H1 (cell line): ENCODE results near the gene NRXN3.

Source experiments
- CHD1 ChIP-seq: IDR thresholded peaks from 2 replicates; pipeline ENCODE4 v1.6.1; 2012; ENCODE audit warnings: low read depth, low read length, improper control_type of control experiment
- CTCF ChIP-seq, 3 experiments: IDR thresholded peaks; 1 replicate in 2 of 3; 2 replicates in 1 of 3; pipeline versions ENCODE4 v1.5.1 to v1.6.1; 2011; ENCODE audit warnings: low read length in 3 of 3, mild to moderate bottlenecking in 3 of 3, inconsistent platforms in 2 of 3, low read depth in 1 of 3, moderate library complexity in 1 of 3; ENCODE audit not compliant: insufficient read depth in 1 of 3; ENCODE audit errors: control extremely low read depth in 1 of 3
- GABPA ChIP-seq: IDR thresholded peaks from 2 replicates; pipeline ENCODE4 v1.6.1; 2011; ENCODE audit warnings: mild to moderate bottlenecking, low read length, moderate library complexity, borderline replicate concordance; ENCODE audit not compliant: insufficient read depth
- MAFK ChIP-seq: IDR thresholded peaks from 2 replicates; pipeline ENCODE4 v1.6.1; 2012; ENCODE audit warnings: low read depth, mild to moderate bottlenecking, improper control_type of control experiment, low read length
- POLR2AphosphoS5 ChIP-seq: IDR thresholded peaks from 2 replicates; pipeline ENCODE4 v1.6.1; 2011; ENCODE audit warnings: low read depth, low read length
- SRF ChIP-seq: IDR thresholded peaks from 2 replicates; pipeline ENCODE4 v1.6.1; 2011; ENCODE audit warnings: mild to moderate bottlenecking, low read depth, low read length, moderate library complexity
- TAF7 ChIP-seq: optimal IDR thresholded peaks from 2 replicates; pipeline ENCODE3; 2011; ENCODE audit warnings: low read depth, mild to moderate bottlenecking, inconsistent platforms, low read length, moderate library complexity, borderline replicate concordance

- TF ChIP-seq TAF7 (no peak), POLR2AphosphoS5 (no peak), CTCF (IDR thresholded peaks at IDR 0.05; ENCODE audit: control extremely low read depth in 1 of 3, insufficient read depth in 1 of 3, low read depth in 1 of 3, low read length in 3 of 3) (no peak), CHD1 (no peak), MAFK (no peak), GABPA (no peak), SRF (no peak)
Measured at GRCh38 chr14:78242086-78242485, 71.9 kb downstream of the NRXN3 start.
